K562 (cell line): Measurements from ENCODE around the gene PLD3. TPM values are rescaled to one million over a fixed set of nuclear protein-coding genes. Genes with fewer than 3 reads are reported as not detected.

Source experiments
- ATAC-seq: fragments of 200-7000 bp; cut with Tn5 transposase; 3 replicates; pipeline ENCODE4 v1.9.1; 2020; ENCODE audit warnings: moderate library complexity
- BruUV-seq: library from RNA; stranded (reverse); fragments of 400-500 nt; replicated peaks from 2 replicates; lab custom pipeline; 2021; lab: Mats Ljungman, UMichigan
- CTCF ChIA-PET: fragments of 300-600 bp; formaldehyde crosslinking; extraction: SDS; loops from one replicate; lab custom pipeline; 2021; ENCODE audit warnings: low intra/inter-chr PET ratio; lab: Yijun Ruan, JAX
- POLR2A ChIA-PET: fragments of 300-600, 350-650 bp; sonication (Branson Sonifier 250); formaldehyde crosslinking; extraction: SDS; loops from one replicate; lab custom pipeline; 2021; ENCODE audit warnings: antibody characterized with exemption, inconsistent platforms; lab: Yijun Ruan, JAX
- DNase-seq, 4 experiments: peaks; one replicate each; pipeline versions ENCODE4 v3.0.0 to v3.0.0-alpha.2; 2011 to 2018; ENCODE audit warnings: low spot score in 3 of 4, mixed read lengths in 3 of 4; ENCODE audit errors: extremely low read depth in 1 of 4
- FAIRE-seq: peaks from 2 replicates; lab custom pipeline; 2011; peaks lifted over from hg19 to GRCh38; lab: Jason Lieb, UNC
- H2AFZ ChIP-seq: 2 replicates; pipeline ENCODE4 v1.6.0; 2011; ENCODE audit warnings: low read depth, low read length, control low read depth, inconsistent platforms
- H3K27ac ChIP-seq: fragments of 200-600 bp; 3 replicates; pipeline ENCODE4 v1.8.0; 2011; ENCODE audit warnings: low read depth, mild to moderate bottlenecking, control low read depth, inconsistent platforms, low read length, moderate library complexity, mixed read lengths; ENCODE audit errors: extremely low read depth
- H3K27me3 ChIP-seq, 2 experiments: fragments of 300-600 bp in 1 of 2; 2 replicates in 1 of 2; 3 replicates in 1 of 2; pipeline versions ENCODE4 v1.6.0 to v1.8.0; 2011; ENCODE audit warnings: inconsistent platforms in 2 of 2, low read length in 2 of 2, mild to moderate bottlenecking in 1 of 2, mixed read lengths in 1 of 2, moderate library complexity in 1 of 2; ENCODE audit not compliant: control insufficient read depth in 2 of 2, insufficient read depth in 2 of 2
- H3K36me3 ChIP-seq: fragments of 300-600 bp; 3 replicates; pipeline ENCODE4 v1.8.0; 2011; ENCODE audit warnings: mild to moderate bottlenecking, low read length, inconsistent platforms; ENCODE audit not compliant: control insufficient read depth, insufficient read depth
- H3K4me1 ChIP-seq, 2 experiments: fragments of 200-600 bp in 1 of 2; replicated peaks in 1 of 2; 2 replicates in 1 of 2; 3 replicates in 1 of 2; pipeline versions ENCODE4 v1.5.1 to v1.8.0; 2011; ENCODE audit warnings: inconsistent platforms in 2 of 2, low read length in 2 of 2, mild to moderate bottlenecking in 1 of 2, mixed read lengths in 1 of 2, moderate library complexity in 1 of 2; ENCODE audit not compliant: control insufficient read depth in 2 of 2, insufficient read depth in 2 of 2
- H3K4me2 ChIP-seq: 2 replicates; pipeline ENCODE4 v1.6.1; 2011; ENCODE audit warnings: low read length, control low read depth, inconsistent platforms, mixed read lengths; ENCODE audit not compliant: insufficient read depth
- H3K4me3 ChIP-seq: fragments of 200-600 bp; sonication (generic), shearing (Covaris generic); 2 replicates; pipeline ENCODE4 v1.5.1; 2016; ENCODE audit warnings: control low read depth, inconsistent platforms
- H3K79me2 ChIP-seq: fragments of 200-600 bp; 3 replicates; pipeline ENCODE4 v1.8.0; 2011; ENCODE audit warnings: low read length, inconsistent platforms; ENCODE audit not compliant: control insufficient read depth, insufficient read depth
- H3K9ac ChIP-seq, 2 experiments: 2 replicates each; pipeline versions ENCODE4 v1.6.0 to v1.6.1; 2011; ENCODE audit warnings: low read depth in 2 of 2, low read length in 2 of 2, control low read depth in 1 of 2, inconsistent platforms in 1 of 2, mild to moderate bottlenecking in 1 of 2, mixed read lengths in 1 of 2; ENCODE audit not compliant: insufficient read depth in 1 of 2
- H3K9me1 ChIP-seq: one replicate; pipeline ENCODE4 v1.6.0; 2011; ENCODE audit warnings: inconsistent platforms, mild to moderate bottlenecking, low read length, moderate library complexity; ENCODE audit not compliant: control insufficient read depth, insufficient read depth
- H3K9me3 ChIP-seq: replicated peaks from 2 replicates; pipeline ENCODE4 v1.5.1; 2011; ENCODE audit warnings: low read depth, low read length, inconsistent platforms; ENCODE audit not compliant: control insufficient read depth, insufficient read depth
- H4K20me1 ChIP-seq: replicated peaks from 2 replicates; pipeline ENCODE4 v1.6.1; 2011; ENCODE audit warnings: low read length, inconsistent platforms, mixed read lengths; ENCODE audit not compliant: control insufficient read depth, insufficient read depth
- CAMTA2 ChIP-seq: fragments of 250-450 bp; sonication (Bioruptor Pico); conservative IDR thresholded peaks from 2 replicates; pipeline ENCODE4 v1.5.1; 2022
- CEBPB ChIP-seq: fragments of 450-650 bp; IDR thresholded peaks from 2 replicates; pipeline ENCODE4 v1.6.1; 2016; ENCODE audit warnings: missing genetic modification characterization, missing compliant biosample characterization
- CEBPG ChIP-seq, 3 experiments: fragments of 200-800 bp in 1 of 3; sonication (Bioruptor generic) in 1 of 3; sonication (generic) in 1 of 3; formaldehyde crosslinking in 1 of 3; IDR thresholded peaks in 2 of 3; conservative IDR thresholded peaks in 1 of 3; 2 replicates each; pipeline versions ENCODE4 v1.6.1 to v1.8.0; 2016 to 2022; ENCODE audit warnings: missing compliant biosample characterization in 2 of 3, missing genetic modification characterization in 2 of 3, mild to moderate bottlenecking in 1 of 3, missing genetic modification reagents in 1 of 3
- EP400 ChIP-seq: fragments of 450-650 bp; IDR thresholded peaks from 2 replicates; pipeline ENCODE4 v1.6.1; 2017; ENCODE audit warnings: antibody characterized with exemption, mild to moderate bottlenecking, moderate library complexity
- NBN ChIP-seq: fragments of 450-650 bp; IDR thresholded peaks from 2 replicates; pipeline ENCODE4 v1.6.1; 2016; ENCODE audit warnings: low read depth, mild to moderate bottlenecking
- TBL1XR1 ChIP-seq, 2 experiments: IDR thresholded peaks; 2 replicates each; pipeline ENCODE4 v1.6.1; 2012; ENCODE audit warnings: improper control_type of control experiment in 2 of 2, low read length in 2 of 2, mild to moderate bottlenecking in 1 of 2
- ZNF232 ChIP-seq: sonication (generic); formaldehyde crosslinking; IDR thresholded peaks from 2 replicates; pipeline ENCODE4 v1.8.0; 2022; ENCODE audit warnings: mild to moderate bottlenecking, missing genetic modification reagents
- ZNF586 ChIP-seq: fragments of 450-650 bp; formaldehyde crosslinking; conservative IDR thresholded peaks from 2 replicates; pipeline ENCODE4 v1.4.0; 2020; ENCODE audit warnings: mild to moderate bottlenecking, moderate library complexity
- WGBS: fragments of 100-300 bp; shearing (Covaris generic); methylation state at CpG from one replicate; pipeline ENCODE4 v1.1.6; 2016; ENCODE audit warnings: low coverage, mixed read lengths; ENCODE audit not compliant: insufficient coverage; ENCODE audit errors: missing lambda C conversion rate; 5-methylcytosine and 5-hydroxymethylcytosine counted together
- in situ Hi-C: fragments of 300-500 bp; cut with MboI; formaldehyde crosslinking; loops from 4 replicates; pipeline ENCODE4 v1.15.0; 2018; ENCODE audit warnings: inconsistent platforms, mixed read lengths
- intact Hi-C: fragments of 100-400 bp; cut with micrococcal nuclease; formaldehyde crosslinking; loops from 2 replicates; pipeline ENCODE4 v1.14.2; 2022
- polyA plus RNA-seq, 8 experiments: library from polyadenylated mRNA; depleted of rRNA in 4 of 8; stranded (reverse) in 5 of 8; unstranded in 3 of 8; fragments of >200 nt; fragmentation: Nextera tagmentation in 2 of 8; fragmentation: Illumina TruSeq in 1 of 8; extraction: Ambion mirVana in 2 of 8; extraction: Trizol in 1 of 8; gene quantifications; 2 replicates each; pipeline versions ENCODE4 v1.2.1 to v1.2.3, GENCODE V29; 2011 to 2014; ENCODE audit warnings: inconsistent platforms in 1 of 8, missing spikeins in 1 of 8
- total RNA-seq, 7 experiments: library from RNA; depleted of rRNA in 6 of 7; stranded (reverse); fragments of >200 nt in 6 of 7; fragmentation: Illumina TruSeq in 2 of 7; extraction: Trizol in 2 of 7; gene quantifications; 2 replicates each; pipeline versions ENCODE4 v1.2.1 to v1.2.3, GENCODE V29; 2011 to 2021; ENCODE audit warnings: low replicate concordance in 1 of 7
- TF ChIP-seq, protein P1 (sequence below): fragments of 250-450 bp; sonication (Bioruptor Pico); IDR thresholded peaks from 2 replicates; pipeline ENCODE4 v1.8.0; 2021; ENCODE audit warnings: borderline replicate concordance, mild to moderate bottlenecking, moderate library complexity; ENCODE audit not compliant: poor library complexity, severe bottlenecking

The PLD3 gene
- total and polyA plus RNA-seq, 9 of the 15 experiments (the other 6 are each of a cell fraction or from before 2014, with no cell fraction given): 2.3 to 128 (median 72.7) TPM

DNA sequence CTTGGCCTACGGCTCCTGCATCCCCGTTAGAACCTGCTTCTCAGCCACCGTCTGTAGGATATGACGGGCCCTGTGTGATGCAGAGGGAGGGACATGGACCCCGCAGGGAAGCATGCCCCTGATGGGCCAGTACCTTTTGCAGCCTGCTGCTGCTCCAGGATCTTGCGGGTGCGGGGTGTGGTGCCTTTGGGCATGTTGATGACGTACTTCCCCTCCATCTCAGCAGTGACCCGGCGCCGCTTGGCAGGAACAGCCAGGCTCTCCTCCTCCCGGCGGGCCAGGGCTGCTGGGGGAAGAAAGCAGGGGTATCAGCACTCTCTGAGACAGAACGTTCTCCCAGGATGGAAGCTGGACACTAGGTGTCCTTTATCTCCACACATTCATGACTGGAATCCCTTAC is 22.3 kb upstream of the PLD3 start (continued):
- no peak for TF ChIP-seq ZNF586
- no peak for TF ChIP-seq NBN
- no peak for TF ChIP-seq TBL1XR1 (IDR thresholded peaks at IDR 0.05; ENCODE audit: low read length in 2 of 2)

DNA sequence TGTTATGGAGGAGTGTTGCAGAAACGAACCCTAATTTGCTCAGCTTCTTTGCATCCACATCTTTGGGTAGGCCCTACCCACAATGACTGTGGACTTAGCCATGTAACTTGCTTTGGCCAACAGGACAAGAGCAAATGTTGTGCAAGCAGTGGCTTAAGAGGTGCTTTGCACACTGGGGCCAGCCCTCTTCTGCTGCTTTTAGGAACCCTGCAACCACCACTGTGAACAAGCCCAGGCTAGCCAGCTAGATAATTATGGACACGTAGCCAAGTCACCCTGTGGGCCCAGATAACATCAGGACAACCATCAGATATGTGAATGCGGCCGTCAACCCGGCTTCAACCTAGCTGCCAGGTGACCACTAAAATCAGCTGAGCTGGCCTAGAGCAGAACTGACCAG is 17.4 kb upstream of the PLD3 start:
- Histone ChIP-seq H3K9me3 (no peaks in the 10 kb centered on the region), H3K4me2 (no peak overlapping the region), H3K4me3 (no peak overlapping the region), H3K79me2 (no peaks in the 10 kb centered on the region), H3K27ac (no peak overlapping the region), H3K9ac (no peak overlapping the region; a peak in 1 of 4 replicates), H3K4me1 (peaks cover 0 to 9% of the 10 kb centered on the region in 2 experiments; a peak in 2 of 5 replicates), H3K36me3 (peaks cover 79% of the 10 kb centered on the region), H3K27me3 (no peaks in the 10 kb centered on the region), H4K20me1 (no peaks in the 10 kb centered on the region), H2AFZ (no peak overlapping the region), H3K9me1 (no peaks in the 10 kb centered on the region)
- no peak for DNase-seq
- FAIRE-seq: no peak
- POLR2A ChIA-PET: interaction anchor here (0.5 to 1.0 kb wide), 2 partner anchors 9 to 149 kb away, joined by 3 to 4 read pairs; no protein-coding TSS in a partner anchor
- intact Hi-C loops: no loop called here
- ATAC-seq: no peak
- TF ChIP-seq ZNF232 (no peak), CEBPB (tag) (peak; percentile 86), CEBPG (CRISPR knock-in tag; IDR thresholded peaks at IDR 0.05) (no peak), CEBPG (tag; conservative IDR thresholded peaks at IDR 0.05 in 1 of 2, IDR thresholded peaks at IDR 0.05 in 1 of 2) (peak; percentile 34 to 93; a peak in 3 of 4 replicates), CAMTA2 (CRISPR knock-in tag) (no peak), EP400 (no peak)
- TF ChIP-seq, protein P1, sequence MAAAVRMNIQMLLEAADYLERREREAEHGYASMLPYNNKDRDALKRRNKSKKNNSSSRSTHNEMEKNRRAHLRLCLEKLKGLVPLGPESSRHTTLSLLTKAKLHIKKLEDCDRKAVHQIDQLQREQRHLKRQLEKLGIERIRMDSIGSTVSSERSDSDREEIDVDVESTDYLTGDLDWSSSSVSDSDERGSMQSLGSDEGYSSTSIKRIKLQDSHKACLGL: no peak
- WGBS: 42% methylated on average over 5 of the region's 5 CpGs
- BruUV-seq: no TSS peak
- CTCF ChIA-PET: no interaction called here
- in situ Hi-C loops: no loop called here
